Esophagus mucosa (tissue), 1 donor: ENCODE data around the gene CYTH4. TPM values are rescaled to one million over a fixed set of nuclear protein-coding genes. Genes with fewer than 3 reads are reported as not detected.

Source experiments
- ATAC-seq: fragments of 200-7000 bp; cut with Tn5 transposase; one replicate; pipeline ENCODE4 v1.9.1; 2020
- total RNA-seq: library from RNA; stranded (reverse); gene quantifications from one replicate; pipeline ENCODE4 v1.2.4, GENCODE V29; 2023
- donor health status: DM: yes; HTN: yes; CAD: no.

The CYTH4 gene
- total RNA-seq, 1 donor from 2014 or later: 1.6 TPM

- ATAC-seq: no peak
These were observed 48.1 kb downstream of the CYTH4 start for GRCh38 chr22:37330200-37331033.

- no peak for ATAC-seq
These were observed 48.7 kb downstream of the CYTH4 start for GRCh38 chr22:37331034-37331428.

- ATAC-seq: no peak
These were observed 49.7 kb downstream of the CYTH4 start for GRCh38 chr22:37331856-37332536.

GRCh38 chr22:37333724-37334460 is 51.6 kb downstream of the CYTH4 start:
- ATAC-seq: no peak

- no peak for ATAC-seq
These were observed 52.2 kb downstream of the CYTH4 start for GRCh38 chr22:37334461-37334858.

- ATAC-seq: no peak
These were observed 52.8 kb downstream of the CYTH4 start for GRCh38 chr22:37334859-37335805.

GRCh38 chr22:37335806-37336199 is 53.5 kb downstream of the CYTH4 start:
- no peak for ATAC-seq

- ATAC-seq: no peak
These were observed 54.3 kb downstream of the CYTH4 start for GRCh38 chr22:37336579-37336978.

GRCh38 chr22:37337204-37337943 is 55.1 kb downstream of the CYTH4 start:
- ATAC-seq: no peak

GRCh38 chr22:37338539-37339246 is 56.4 kb downstream of the CYTH4 start:
- no peak for ATAC-seq

- ATAC-seq: no peak
These were observed 58.3 kb downstream of the CYTH4 start for GRCh38 chr22:37340331-37341262.

GRCh38 chr22:37342065-37342464 is 59.8 kb downstream of the CYTH4 start:
- no peak for ATAC-seq

GRCh38 chr22:37343348-37343747 is 61.0 kb downstream of the CYTH4 start:
- no peak for ATAC-seq

GRCh38 chr22:37343863-37344734 is 61.8 kb downstream of the CYTH4 start:
- no peak for ATAC-seq

- ATAC-seq: no peak
These were observed 62.6 kb downstream of the CYTH4 start for GRCh38 chr22:37344735-37345449.

GRCh38 chr22:37345863-37346504 is 63.7 kb downstream of the CYTH4 start:
- no peak for ATAC-seq

GRCh38 chr22:37346505-37346895 is 64.2 kb downstream of the CYTH4 start:
- ATAC-seq: no peak
